Cardiac fibroblast (primary cell): ENCODE measurements around the gene ONECUT1.
A peak's percentile ranks its signal among the peaks of the same experiment; 100 is the strongest.

ENCODE experiments used
- DNase-seq, 2 donors: peaks; one replicate each; pipeline versions ENCODE4 v3.0.0 to v3.0.0-alpha.2; 2010; ENCODE audit warnings: low read depth in 2 of 2
- H3K4me3 ChIP-seq, 2 donors: replicated peaks in 1 of 2; 1 replicate in 1 of 2; 2 replicates in 1 of 2; pipeline ENCODE4 v1.5.1; 2011; ENCODE audit warnings: low read depth in 2 of 2, low read length in 2 of 2, mild to moderate bottlenecking in 2 of 2, moderate library complexity in 1 of 2
- CTCF ChIP-seq: IDR thresholded peaks from one replicate; pipeline ENCODE4 v1.5.1; 2011; ENCODE audit warnings: low read depth, mild to moderate bottlenecking, low read length, inconsistent platforms

ONECUT1 gene

GRCh38 chr15:52735231-52736089, 54.7 kb downstream of the ONECUT1 start:
- DNase-seq: peak; percentile 81 to 90
- no peak overlapping the region for H3K4me3 ChIP-seq
- TF ChIP-seq CTCF: peak; percentile 63

GRCh38 chr15:52734329-52734728, 55.8 kb downstream of the ONECUT1 start:
- no peak for TF ChIP-seq CTCF
- DNase-seq: peak in 1 of 2 donors; percentile 24
- H3K4me3 ChIP-seq: no peak overlapping the region

GRCh38 chr15:52733696-52734255, 56.4 kb downstream of the ONECUT1 start:
- H3K4me3 ChIP-seq: no peak overlapping the region
- no peak for TF ChIP-seq CTCF
- DNase-seq: no peak

GRCh38 chr15:52733088-52733487, 57.0 kb downstream of the ONECUT1 start:
- DNase-seq: peak; percentile 54 to 75
- TF ChIP-seq CTCF: no peak
- H3K4me3 ChIP-seq: no peak overlapping the region

GRCh38 chr15:52732551-52732950, 57.6 kb downstream of the ONECUT1 start:
- TF ChIP-seq CTCF: no peak
- no peak for DNase-seq
- no peak overlapping the region for H3K4me3 ChIP-seq

GRCh38 chr15:52731732-52732470, 58.2 kb downstream of the ONECUT1 start:
- TF ChIP-seq CTCF: no peak
- H3K4me3 ChIP-seq: no peak overlapping the region
- DNase-seq: peak in 1 of 2 donors; percentile 39
